GM18505 (cell line): ENCODE measurements around the gene RECK.

Source experiments
- ATAC-seq: cut with Tn5 transposase; IDR thresholded peaks from one replicate; pipeline ENCODE4 v1.9.1; 2021; ENCODE audit not compliant: unreplicated experiment
- POLR2A ChIP-seq: IDR thresholded peaks from 4 replicates; pipeline ENCODE4 v1.6.1; 2011; ENCODE audit warnings: borderline replicate concordance; ENCODE audit not compliant: insufficient read depth, insufficient read length; ENCODE audit errors: extremely low read depth

Gene RECK

GRCh38 chr9:36093384-36093783, 56.7 kb downstream of the RECK start:
- TF ChIP-seq POLR2A, result no peak
- no peak for ATAC-seq

- ATAC-seq, result no peak
- TF ChIP-seq POLR2A, result no peak
Measured at GRCh38 chr9:36099718-36100117, 63.0 kb downstream of the RECK start.

- no peak for TF ChIP-seq POLR2A
- no peak for ATAC-seq
Measured at GRCh38 chr9:36100532-36100931, 63.8 kb downstream of the RECK start.

- no peak for ATAC-seq
- TF ChIP-seq POLR2A, result no peak
Measured at GRCh38 chr9:36101916-36102741, 65.4 kb downstream of the RECK start.

- ATAC-seq, result no peak
- TF ChIP-seq POLR2A, result no peak
Measured at GRCh38 chr9:36102742-36103495, 66.2 kb downstream of the RECK start.

GRCh38 chr9:36109071-36109470, 72.4 kb downstream of the RECK start:
- ATAC-seq, result no peak
- TF ChIP-seq POLR2A, result no peak

- TF ChIP-seq POLR2A, result no peak
- no peak for ATAC-seq
Measured at GRCh38 chr9:36110434-36110833, 73.7 kb downstream of the RECK start.

GRCh38 chr9:36112516-36112915, 75.8 kb downstream of the RECK start:
- no peak for ATAC-seq

GRCh38 chr9:36113999-36114398, 77.3 kb downstream of the RECK start:
- no peak for TF ChIP-seq POLR2A
- ATAC-seq, result no peak

More at GRCh38 chr9:36112516-36112915, 75.8 kb downstream of the RECK start:
- no peak for TF ChIP-seq POLR2A

- no peak for TF ChIP-seq POLR2A
- ATAC-seq, result no peak
Measured at GRCh38 chr9:36116593-36116992, 79.9 kb downstream of the RECK start.

- no peak for ATAC-seq
- TF ChIP-seq POLR2A, result no peak
Measured at GRCh38 chr9:36118201-36118600, 81.5 kb downstream of the RECK start.

- no peak for TF ChIP-seq POLR2A
Measured at GRCh38 chr9:36118706-36119105, 82.0 kb downstream of the RECK start.

GRCh38 chr9:36119476-36119875, 82.8 kb downstream of the RECK start:
- TF ChIP-seq POLR2A, result no peak
- ATAC-seq, result no peak

More at GRCh38 chr9:36118706-36119105, 82.0 kb downstream of the RECK start:
- ATAC-seq, result no peak

GRCh38 chr9:36120705-36121104, 84.0 kb downstream of the RECK start:
- ATAC-seq, result no peak
- no peak for TF ChIP-seq POLR2A
